Measurements from ENCODE around the gene ZW10. TPM values are rescaled to one million over a fixed set of nuclear protein-coding genes. Genes with fewer than 3 reads are reported as not detected.

Gene ZW10
- total RNA-seq, 4 donors from 2014 or later, result 8.8 to 10.9 (median 9.4) TPM

DNA sequence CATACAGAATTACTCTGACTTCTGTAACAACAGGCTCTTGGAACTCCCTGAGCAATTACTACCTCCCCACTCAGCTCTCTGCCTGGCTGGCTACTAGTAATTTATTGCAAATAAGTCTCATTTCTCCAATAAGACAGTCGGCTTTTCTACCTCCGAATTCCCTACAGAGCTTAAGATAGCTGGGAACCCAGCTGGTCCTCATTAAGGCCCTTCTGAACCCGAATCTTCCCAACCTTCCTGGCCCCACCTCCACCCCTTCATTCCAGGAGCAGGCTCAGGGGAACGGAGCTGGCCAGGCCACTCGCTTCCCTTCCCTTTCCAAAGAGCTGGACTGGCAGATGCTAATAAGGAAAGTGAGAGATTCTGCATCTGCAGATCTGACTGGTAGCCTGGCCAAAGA lies 89.0 kb downstream of the ZW10 start:
- Histone ChIP-seq H3K36me3 (no peaks in the 10 kb centered on the region), H3K4me3 (no peak overlapping the region), H3K27me3 (no peaks in the 10 kb centered on the region), H3K27ac (replicated peaks in 1 of 4) (no peak overlapping the region), H3K4me1 (peaks cover 0 to 15% (median 13%) of the 10 kb centered on the region in 4 donors), H3K9me3 (no peaks in the 10 kb centered on the region)
- DNase-seq (ENCODE audit: extremely low spot score), result no peak
- intact Hi-C loops (cut with DNase I), result no loop called here
- TF ChIP-seq EP300 (IDR thresholded peaks at IDR 0.05) (no peak), POLR2A (IDR thresholded peaks at IDR 0.05; ENCODE audit: low read depth) (no peak), POLR2AphosphoS5 (IDR thresholded peaks at IDR 0.05) (no peak)
- TF ChIP-seq, protein P1, sequence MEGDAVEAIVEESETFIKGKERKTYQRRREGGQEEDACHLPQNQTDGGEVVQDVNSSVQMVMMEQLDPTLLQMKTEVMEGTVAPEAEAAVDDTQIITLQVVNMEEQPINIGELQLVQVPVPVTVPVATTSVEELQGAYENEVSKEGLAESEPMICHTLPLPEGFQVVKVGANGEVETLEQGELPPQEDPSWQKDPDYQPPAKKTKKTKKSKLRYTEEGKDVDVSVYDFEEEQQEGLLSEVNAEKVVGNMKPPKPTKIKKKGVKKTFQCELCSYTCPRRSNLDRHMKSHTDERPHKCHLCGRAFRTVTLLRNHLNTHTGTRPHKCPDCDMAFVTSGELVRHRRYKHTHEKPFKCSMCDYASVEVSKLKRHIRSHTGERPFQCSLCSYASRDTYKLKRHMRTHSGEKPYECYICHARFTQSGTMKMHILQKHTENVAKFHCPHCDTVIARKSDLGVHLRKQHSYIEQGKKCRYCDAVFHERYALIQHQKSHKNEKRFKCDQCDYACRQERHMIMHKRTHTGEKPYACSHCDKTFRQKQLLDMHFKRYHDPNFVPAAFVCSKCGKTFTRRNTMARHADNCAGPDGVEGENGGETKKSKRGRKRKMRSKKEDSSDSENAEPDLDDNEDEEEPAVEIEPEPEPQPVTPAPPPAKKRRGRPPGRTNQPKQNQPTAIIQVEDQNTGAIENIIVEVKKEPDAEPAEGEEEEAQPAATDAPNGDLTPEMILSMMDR (IDR thresholded peaks at IDR 0.05), result no peak
- WGBS, result 48% methylated on average over 5 of the region's 5 CpGs

DNA sequence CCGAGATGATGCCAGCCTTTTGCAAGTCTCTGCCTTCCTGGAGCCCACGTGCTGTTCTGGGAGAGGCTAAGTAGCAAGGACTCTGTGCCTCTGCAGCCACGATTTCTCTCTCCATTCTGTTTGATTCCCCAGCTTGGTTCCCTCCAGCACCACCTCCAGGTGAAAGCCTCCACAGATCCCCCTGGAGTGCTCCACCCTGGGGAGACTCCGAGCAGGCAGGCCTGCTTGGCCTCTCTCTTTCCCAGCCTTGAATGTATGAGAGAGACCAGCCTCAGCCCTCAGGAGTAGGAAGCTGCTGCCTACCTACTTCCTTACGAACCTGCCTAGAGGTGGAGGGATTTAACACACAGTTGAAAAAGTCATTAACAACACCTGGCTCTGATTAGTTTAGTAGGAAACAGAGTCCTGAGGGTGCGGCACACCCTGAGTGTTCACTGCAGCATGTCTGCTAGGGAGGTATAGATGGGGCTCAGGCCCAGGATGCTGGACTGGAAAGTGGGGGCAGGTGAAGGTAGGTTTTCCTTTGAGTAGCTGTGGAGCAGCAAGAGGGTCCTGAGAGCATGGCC lies 89.9 kb downstream of the ZW10 start:
- Histone ChIP-seq H3K4me1 (peaks cover 0 to 15% (median 13%) of the 10 kb centered on the region in 4 donors), H3K27me3 (no peaks in the 10 kb centered on the region), H3K9me3 (no peaks in the 10 kb centered on the region), H3K27ac (replicated peaks in 1 of 4) (no peak overlapping the region), H3K36me3 (no peaks in the 10 kb centered on the region), H3K4me3 (no peak overlapping the region)
- no peak for DNase-seq (ENCODE audit: extremely low spot score)
- WGBS, result 86% methylated on average over 5 of the region's 6 CpGs
- no peak for TF ChIP-seq EP300 (IDR thresholded peaks at IDR 0.05)
- TF ChIP-seq POLR2AphosphoS5 (IDR thresholded peaks at IDR 0.05), result no peak
- TF ChIP-seq, protein P1 (IDR thresholded peaks at IDR 0.05), result no peak
- TF ChIP-seq POLR2A (IDR thresholded peaks at IDR 0.05; ENCODE audit: low read depth), result no peak
- intact Hi-C loops (cut with DNase I), result no loop called here

Small RNAs within 50 kb of the gene (small RNA-seq; reads per million reads assigned to genes)
- gene LRRC37A13P (0 reads per million in 3 donors), gene RPS29P19 (0 reads per million in 3 donors)

Other genes with a start within 250 kb of the ZW10 start
- gene TMPRSS5, start 67.4 kb downstream of the ZW10 start, total RNA-seq, result under 1 TPM; 0.26 to 0.83 (median 0.37) TPM
- gene CLDN25, start 6.1 kb upstream of the ZW10 start, total RNA-seq, result not detected
- gene USP28, start 101.9 kb upstream of the ZW10 start, total RNA-seq, result 10 to 100 TPM; 25.2 to 45.9 (median 35.3) TPM
- not detected for gene HTR3B, start 131.1 kb upstream of the ZW10 start, total RNA-seq
- 1 to 10 TPM in 2 of 4 donors, under 1 TPM in 2; 0.42 to 1.8 (median 0.90) TPM for gene HTR3A, start 201.4 kb upstream of the ZW10 start, total RNA-seq

Data from esophagus muscularis mucosa (tissue), 4 donors.